GM19043 (cell line): ENCODE data around the gene KNDC1.
"Not testable (repeated sequence)": the region's sequence is repeated elsewhere in the genome, so short reads cannot be mapped to it uniquely, and the experiment has no call there.

Source experiments
- ATAC-seq: cut with Tn5 transposase; IDR thresholded peaks from one replicate; pipeline ENCODE4 v1.9.1; 2021; ENCODE audit warnings: low read depth; ENCODE audit not compliant: unreplicated experiment

The KNDC1 gene

GRCh38 chr10:133159950-133160825 is at the start of gene KNDC1:
KNDC1 (plus strand) TSS chr10:133160219; CDS start chr10:133160468, 249 bp downstream.
- no peak for ATAC-seq

- no peak for ATAC-seq
These were observed 49.3 kb upstream of the KNDC1 start for GRCh38 chr10:133110609-133111275.

GRCh38 chr10:133111640-133112039 is 48.4 kb upstream of the KNDC1 start:
- not testable (repeated sequence) for ATAC-seq

GRCh38 chr10:133113146-133113830 is 46.7 kb upstream of the KNDC1 start:
- no peak for ATAC-seq

- no peak for ATAC-seq
These were observed 46.2 kb upstream of the KNDC1 start for GRCh38 chr10:133113847-133114246.

GRCh38 chr10:133114251-133114650 is 45.8 kb upstream of the KNDC1 start:
- ATAC-seq: no peak

GRCh38 chr10:133114726-133115452 is 45.1 kb upstream of the KNDC1 start:
- no peak for ATAC-seq

- no peak for ATAC-seq
These were observed 44.6 kb upstream of the KNDC1 start for GRCh38 chr10:133115453-133115842.

GRCh38 chr10:133115976-133116375 is 44.0 kb upstream of the KNDC1 start:
- ATAC-seq: no peak

GRCh38 chr10:133116455-133116854 is 43.6 kb upstream of the KNDC1 start:
- no peak for ATAC-seq

- no peak for ATAC-seq
These were observed 42.9 kb upstream of the KNDC1 start for GRCh38 chr10:133117036-133117687.

- no peak for ATAC-seq
These were observed 42.3 kb upstream of the KNDC1 start for GRCh38 chr10:133117688-133118071.

- ATAC-seq: no peak
These were observed 38.5 kb upstream of the KNDC1 start for GRCh38 chr10:133121479-133121878.

- ATAC-seq: no peak
These were observed 37.7 kb upstream of the KNDC1 start for GRCh38 chr10:133122171-133122935.

GRCh38 chr10:133123050-133123745 is 36.8 kb upstream of the KNDC1 start:
- ATAC-seq: no peak

- no peak for ATAC-seq
These were observed 36.2 kb upstream of the KNDC1 start for GRCh38 chr10:133123746-133124356.

GRCh38 chr10:133124357-133125211 is 35.4 kb upstream of the KNDC1 start:
- no peak for ATAC-seq
